SIG-M5 (cell line): ENCODE results near the gene ERC2.

ENCODE experiments used
- DNase-seq: peaks from one replicate; lab custom pipeline; 2025; lab: John Stamatoyannopoulos, UW

Gene ERC2

GRCh38 chr3:55984626-55985025, 483.6 kb downstream of the ERC2 start:
- no peak for DNase-seq

- no peak for DNase-seq
Measured at GRCh38 chr3:55978953-55979352, 489.3 kb downstream of the ERC2 start.

GRCh38 chr3:55974421-55975165, 493.7 kb downstream of the ERC2 start:
- no peak for DNase-seq

GRCh38 chr3:55969634-55970033, 498.6 kb downstream of the ERC2 start:
- no peak for DNase-seq

- no peak for DNase-seq
Measured at GRCh38 chr3:55968331-55968730, 499.9 kb downstream of the ERC2 start.

GRCh38 chr3:55966566-55966965, 501.7 kb downstream of the ERC2 start:
- no peak for DNase-seq

GRCh38 chr3:55965776-55966175, 502.5 kb downstream of the ERC2 start:
- DNase-seq: no peak

- DNase-seq: no peak
Measured at GRCh38 chr3:55964491-55964985, 503.7 kb downstream of the ERC2 start.

- DNase-seq: no peak
Measured at GRCh38 chr3:55963601-55964000, 504.7 kb downstream of the ERC2 start.

GRCh38 chr3:55959471-55960080, 508.7 kb downstream of the ERC2 start:
- no peak for DNase-seq

GRCh38 chr3:55958605-55959004, 509.7 kb downstream of the ERC2 start:
- DNase-seq: no peak

- no peak for DNase-seq
Measured at GRCh38 chr3:55955891-55956477, 512.3 kb downstream of the ERC2 start.

- DNase-seq: no peak
Measured at GRCh38 chr3:55951388-55951787, 516.9 kb downstream of the ERC2 start.

GRCh38 chr3:55947406-55947805, 520.9 kb downstream of the ERC2 start:
- no peak for DNase-seq

- no peak for DNase-seq
Measured at GRCh38 chr3:55946574-55947160, 521.6 kb downstream of the ERC2 start.

- no peak for DNase-seq
Measured at GRCh38 chr3:55942868-55943267, 525.4 kb downstream of the ERC2 start.

- no peak for DNase-seq
Measured at GRCh38 chr3:55939287-55939686, 529.0 kb downstream of the ERC2 start.

GRCh38 chr3:55937301-55937700, 531.0 kb downstream of the ERC2 start:
- DNase-seq: no peak

- no peak for DNase-seq
Measured at GRCh38 chr3:55936549-55937052, 531.7 kb downstream of the ERC2 start.

- DNase-seq: no peak
Measured at GRCh38 chr3:55935241-55935640, 533.0 kb downstream of the ERC2 start.

- no peak for DNase-seq
Measured at GRCh38 chr3:55934771-55935170, 533.5 kb downstream of the ERC2 start.

- DNase-seq: no peak
Measured at GRCh38 chr3:55929154-55929869, 539.0 kb downstream of the ERC2 start.
